Loucy (cell line): ENCODE data around the gene MAP2K3.

Source experiments
- H2AFZ ChIP-seq: fragments of 200-600 bp; sonication (generic); 2 replicates; pipeline ENCODE4 v1.6.0; 2016; ENCODE audit warnings: antibody characterized with exemption, mild to moderate bottlenecking, low read length, moderate library complexity
- H3F3A ChIP-seq: fragments of 200-600 bp; 2 replicates; pipeline ENCODE4 v1.6.0; 2016; ENCODE audit warnings: antibody characterized with exemption, low read depth, mild to moderate bottlenecking
- H3K27me3 ChIP-seq: fragments of 200-600 bp; sonication (generic); 2 replicates; pipeline ENCODE4 v1.6.1; 2014; ENCODE audit warnings: low read length, mild to moderate bottlenecking; ENCODE audit not compliant: insufficient read depth, poor library complexity, severe bottlenecking
- H3K36me3 ChIP-seq: fragments of 200-600 bp; sonication (generic); 2 replicates; pipeline ENCODE4 v1.6.1; 2016; ENCODE audit warnings: low read length; ENCODE audit not compliant: insufficient read depth
- H3K4me1 ChIP-seq: fragments of 200-600 bp; sonication (generic); 2 replicates; pipeline ENCODE4 v1.5.1; 2014; ENCODE audit warnings: low read length, mild to moderate bottlenecking; ENCODE audit not compliant: insufficient read depth, poor library complexity, severe bottlenecking
- H3K4me2 ChIP-seq: fragments of 200-600 bp; sonication (generic); 2 replicates; pipeline ENCODE4 v1.6.0; 2014; ENCODE audit warnings: antibody characterized with exemption, low read length, low read depth, mild to moderate bottlenecking; ENCODE audit not compliant: poor library complexity, severe bottlenecking
- H3K4me3 ChIP-seq: fragments of 200-600 bp; sonication (generic); 2 replicates; pipeline ENCODE4 v1.5.1; 2014; ENCODE audit warnings: low read length, mild to moderate bottlenecking, mixed read lengths; ENCODE audit not compliant: poor library complexity, severe bottlenecking
- H3K79me2 ChIP-seq: fragments of 200-600 bp; sonication (generic); 2 replicates; pipeline ENCODE4 v1.6.1; 2014; ENCODE audit warnings: low read length; ENCODE audit not compliant: insufficient read depth
- H3K9ac ChIP-seq: fragments of 200-600 bp; sonication (generic); 2 replicates; pipeline ENCODE4 v1.6.0; 2014; ENCODE audit warnings: mild to moderate bottlenecking, low read depth, low read length, moderate library complexity; ENCODE audit not compliant: poor library complexity, severe bottlenecking
- H3K9me2 ChIP-seq: fragments of 200-600 bp; sonication (generic); replicated peaks from 2 replicates; pipeline ENCODE4 v1.6.1; 2016; ENCODE audit warnings: low read depth, low read length, mixed read lengths
- H3K9me3 ChIP-seq: fragments of 200-600 bp; sonication (generic); 2 replicates; pipeline ENCODE4 v1.6.1; 2014; ENCODE audit warnings: mild to moderate bottlenecking, antibody characterized with exemption, low read length, low read depth; ENCODE audit not compliant: insufficient read depth
- H4K20me1 ChIP-seq: fragments of 200-600 bp; sonication (generic); 2 replicates; pipeline ENCODE4 v1.6.0; 2014; ENCODE audit warnings: antibody characterized with exemption, low read length, mild to moderate bottlenecking; ENCODE audit not compliant: insufficient read depth, poor library complexity, severe bottlenecking
- CTCF ChIP-seq: fragments of 200-600 bp; sonication (generic); conservative IDR thresholded peaks from 2 replicates; pipeline ENCODE4 v1.5.1; 2014; ENCODE audit warnings: mild to moderate bottlenecking, antibody characterized with exemption, low read length
- EZH2phosphoT487 ChIP-seq: fragments of 200-600 bp; IDR thresholded peaks from 2 replicates; pipeline ENCODE4 v1.6.1; 2018; ENCODE audit warnings: antibody characterized with exemption, mild to moderate bottlenecking, moderate library complexity, borderline replicate concordance

MAP2K3 gene

GRCh38 chr17:21357281-21357680 is 72.8 kb downstream of the MAP2K3 start:
- Histone ChIP-seq H3K9ac (no peak overlapping the region), H3F3A (no peaks in the 10 kb centered on the region), H3K36me3 (no peaks in the 10 kb centered on the region), H2AFZ (no peak overlapping the region), H3K4me3 (no peak overlapping the region), H3K27me3 (no peaks in the 10 kb centered on the region), H3K4me2 (no peak overlapping the region), H3K9me2 (no peaks in the 10 kb centered on the region), H3K4me1 (no peaks in the 10 kb centered on the region), H3K79me2 (no peaks in the 10 kb centered on the region), H4K20me1 (no peaks in the 10 kb centered on the region), H3K9me3 (no peaks in the 10 kb centered on the region)
- TF ChIP-seq EZH2phosphoT487 (no peak), CTCF (no peak)

GRCh38 chr17:21357696-21358656 is 73.5 kb downstream of the MAP2K3 start:
- H4K20me1 ChIP-seq: no peaks in the 10 kb centered on the region
- no peak overlapping the region for H3K4me2 ChIP-seq
- H3K36me3 ChIP-seq: no peaks in the 10 kb centered on the region
- no peak overlapping the region for H3K9ac ChIP-seq
- no peaks in the 10 kb centered on the region for H3K79me2 ChIP-seq
- no peaks in the 10 kb centered on the region for H3K27me3 ChIP-seq
- no peaks in the 10 kb centered on the region for H3K4me1 ChIP-seq
- no peaks in the 10 kb centered on the region for H3K9me2 ChIP-seq
- no peak overlapping the region for H2AFZ ChIP-seq
- H3K4me3 ChIP-seq: no peak overlapping the region
- no peak for TF ChIP-seq EZH2phosphoT487
- TF ChIP-seq CTCF: no peak
- no peaks in the 10 kb centered on the region for H3K9me3 ChIP-seq
- no peaks in the 10 kb centered on the region for H3F3A ChIP-seq

DNA sequence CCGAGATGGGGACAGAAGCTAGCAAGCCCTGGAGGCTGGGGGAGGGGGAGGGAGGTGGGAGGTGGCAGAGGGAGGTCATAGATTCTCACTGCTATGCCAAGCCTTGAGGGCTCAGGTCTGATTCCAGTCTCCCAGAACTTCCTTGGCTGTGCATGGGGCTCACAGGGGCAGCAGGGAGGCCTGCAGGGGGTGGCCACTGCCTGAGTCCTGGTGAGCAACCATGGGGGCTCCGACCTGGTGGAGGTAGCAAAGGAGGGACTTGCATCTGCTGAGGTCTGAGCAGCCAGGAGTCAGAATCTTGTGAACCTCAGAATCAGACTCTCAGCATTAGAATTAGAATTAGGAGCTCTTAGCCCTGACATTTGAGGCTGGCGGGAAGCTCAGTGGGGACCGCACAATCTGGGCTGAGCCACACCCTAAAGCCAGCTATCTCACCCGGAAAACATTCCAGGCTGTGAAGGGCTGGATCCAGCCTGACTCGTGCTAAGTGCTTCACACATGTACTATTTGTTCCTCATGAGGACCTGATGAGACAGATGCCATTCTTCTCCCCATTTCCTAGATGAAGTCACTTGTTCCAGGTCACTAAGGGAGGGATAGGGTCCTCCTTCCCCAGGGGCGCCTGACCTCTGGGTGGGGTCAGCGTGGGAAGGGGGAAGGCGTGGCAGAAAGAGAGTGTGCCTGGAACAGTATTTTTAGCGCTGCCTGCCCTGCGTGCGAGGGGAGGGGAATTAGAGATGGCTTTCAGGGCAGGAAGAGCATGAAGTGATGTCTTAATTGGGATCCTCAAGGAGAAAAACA is 74.4 kb downstream of the MAP2K3 start:
- TF ChIP-seq CTCF: no peak
- no peak for TF ChIP-seq EZH2phosphoT487
- no peak overlapping the region for H3K4me3 ChIP-seq
- H3K9me2 ChIP-seq: no peaks in the 10 kb centered on the region
- no peaks in the 10 kb centered on the region for H3K9me3 ChIP-seq
- H3K4me2 ChIP-seq: no peak overlapping the region
- no peak overlapping the region for H2AFZ ChIP-seq
- H3K9ac ChIP-seq: no peak overlapping the region
- H3K27me3 ChIP-seq: no peaks in the 10 kb centered on the region
- H3K4me1 ChIP-seq: no peaks in the 10 kb centered on the region
- no peaks in the 10 kb centered on the region for H3K79me2 ChIP-seq
- H3K36me3 ChIP-seq: no peaks in the 10 kb centered on the region
- H4K20me1 ChIP-seq: no peaks in the 10 kb centered on the region
- H3F3A ChIP-seq: no peaks in the 10 kb centered on the region
